T-helper 2 cell treated with Interferon-gamma antibody and Interleukin-4, amounts not matched to agents 100 ng/mL and 5 ng/mL, for 36 hours (primary cell): ENCODE data around the gene PTTG1IP2. TPM values are rescaled to one million over a fixed set of nuclear protein-coding genes. Genes with fewer than 3 reads are reported as not detected.
"Not testable (repeated sequence)": the region's sequence is repeated elsewhere in the genome, so short reads cannot be mapped to it uniquely, and the experiment has no call there.

Source experiments
- intact Hi-C: fragments of 100-400 bp; cut with micrococcal nuclease; formaldehyde crosslinking; loops from one replicate; pipeline ENCODE4 v1.15.1; 2023
- total RNA-seq: library from RNA; stranded (reverse); gene quantifications from 2 replicates; pipeline ENCODE4 v1.2.3, GENCODE V29; 2022

PTTG1IP2 gene
- not detected in 2 replicates for total RNA-seq

DNA sequence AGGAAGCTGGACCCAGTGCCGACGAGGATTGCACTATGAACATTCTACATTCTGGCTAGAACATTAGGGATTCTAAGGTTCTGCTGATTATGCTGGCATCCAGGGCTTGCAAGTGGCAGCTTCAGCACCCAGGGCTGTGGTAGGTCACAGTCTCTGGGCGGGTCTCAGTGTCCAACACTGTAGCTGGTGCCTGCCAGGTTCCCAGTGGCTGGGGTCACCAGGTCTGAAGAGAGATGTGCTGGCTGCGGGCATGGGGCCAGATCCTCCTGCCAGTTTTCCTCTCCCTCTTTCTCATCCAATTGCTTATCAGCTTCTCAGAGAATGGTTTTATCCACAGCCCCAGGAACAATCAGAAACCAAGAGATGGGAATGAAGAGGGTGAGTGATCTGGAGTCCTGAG lies at the start of gene PTTG1IP2:
Gene PTTG1IP2 (plus strand): TSS at position 86 of the 400 bp plus-strand sequence. CDS start 148 bp downstream, at position 234.
- intact Hi-C loops: no loop called here

DNA sequence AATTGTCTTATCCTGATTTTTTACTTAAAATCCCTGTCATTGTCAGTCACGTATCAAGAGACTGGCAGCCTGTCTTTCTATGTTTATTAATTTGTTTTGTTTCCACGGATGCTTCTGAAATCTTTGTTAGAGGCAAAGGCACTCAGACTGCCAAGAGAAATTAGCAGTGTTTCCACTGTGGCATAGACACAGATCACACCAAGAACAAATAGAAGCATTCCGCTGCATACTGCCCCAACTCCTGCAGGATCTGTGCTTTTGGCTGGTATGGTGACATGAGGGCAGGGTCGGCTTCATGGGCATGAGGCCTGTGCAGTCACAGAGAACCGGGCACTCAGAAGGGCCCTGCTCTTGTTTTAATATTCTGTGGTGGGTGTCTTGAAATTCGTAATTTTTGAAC lies 47.8 kb upstream of the PTTG1IP2 start:
- intact Hi-C loops: no loop called here

DNA sequence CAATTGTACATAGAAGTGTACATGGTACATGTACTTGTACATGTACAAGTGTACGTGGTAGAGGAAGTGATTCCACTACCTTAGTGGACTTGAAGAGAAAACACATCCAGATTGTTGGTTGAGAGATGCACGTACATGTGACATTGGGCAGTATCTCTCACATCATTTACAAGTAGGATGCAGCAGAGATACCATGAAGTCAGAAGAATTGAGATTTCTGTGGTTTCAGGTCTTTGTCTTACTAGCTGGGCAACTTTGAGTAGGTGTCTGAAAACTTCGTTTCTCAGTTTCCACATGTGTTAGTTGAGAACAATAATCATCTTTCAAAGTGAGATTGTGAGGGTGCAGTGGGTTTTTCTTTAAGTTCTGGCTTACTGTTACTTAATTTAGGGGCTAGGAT lies 44.7 kb upstream of the PTTG1IP2 start:
- intact Hi-C loops: loop anchor here (5.0 kb wide), 3 partner anchors 177 to 1877 kb away; partner anchors contain the start of gene CFAP69

DNA sequence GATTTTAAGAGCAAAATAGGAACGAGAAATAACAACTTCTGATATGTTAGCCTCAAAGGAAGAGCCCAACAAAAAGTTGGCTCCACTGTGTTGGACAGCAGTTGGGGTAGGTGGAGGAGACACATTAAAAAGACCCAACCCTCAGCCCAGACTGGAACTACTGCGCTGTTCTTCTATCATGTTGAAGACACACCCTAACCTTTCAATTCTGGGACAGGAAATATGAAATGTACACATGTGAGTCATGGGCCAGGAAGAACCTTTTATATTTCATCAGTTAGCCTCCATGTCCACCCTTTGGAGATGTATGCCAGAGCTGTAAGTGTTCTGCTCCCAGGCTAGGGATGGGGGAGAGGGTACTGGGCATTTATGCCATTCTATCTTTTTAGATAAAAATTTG lies 44.1 kb upstream of the PTTG1IP2 start:
- intact Hi-C loops: loop anchor here (5.0 kb wide), 3 partner anchors 178 to 1878 kb away; partner anchors contain the start of gene CFAP69

DNA sequence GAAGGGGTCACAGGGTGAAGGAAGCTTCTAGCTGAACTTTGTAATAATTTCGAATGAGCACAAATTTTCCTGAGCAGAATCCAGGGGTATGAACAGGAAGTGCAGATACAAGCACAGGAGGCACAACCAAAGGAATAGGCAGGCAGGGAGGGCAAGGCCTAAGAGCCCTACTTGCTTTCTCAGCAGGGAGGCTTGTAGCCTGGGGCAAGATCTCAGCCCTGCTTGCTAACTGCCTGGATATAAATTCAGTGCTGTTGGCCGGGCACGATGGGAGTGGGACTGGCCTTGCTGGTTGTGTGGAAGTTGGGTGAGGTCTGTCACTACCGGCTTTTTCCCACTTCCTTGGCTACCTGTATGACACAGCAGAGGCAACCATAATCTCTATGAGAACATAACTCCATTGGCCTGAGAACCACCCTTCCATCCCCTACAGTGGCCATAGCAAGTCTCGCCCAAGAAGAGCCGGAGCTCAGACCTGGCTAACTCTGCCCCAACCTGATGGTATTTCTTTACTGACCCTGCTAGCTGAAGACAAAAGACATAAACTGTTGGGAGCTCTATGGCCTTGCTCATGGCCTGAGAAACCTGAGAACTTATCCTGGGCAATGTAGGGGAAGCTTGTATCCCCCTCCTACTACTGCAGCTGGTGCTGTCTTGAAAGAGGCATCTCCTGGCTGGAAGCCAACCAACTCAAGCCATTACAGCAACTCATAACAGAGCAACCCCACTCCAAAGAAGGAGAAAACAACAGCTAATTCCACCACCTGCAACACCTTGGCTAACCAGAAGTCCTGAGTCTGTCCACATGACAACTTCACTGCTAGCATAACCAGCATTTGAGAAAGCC lies 38.6 kb upstream of the PTTG1IP2 start:
- intact Hi-C loops: no loop called here

DNA sequence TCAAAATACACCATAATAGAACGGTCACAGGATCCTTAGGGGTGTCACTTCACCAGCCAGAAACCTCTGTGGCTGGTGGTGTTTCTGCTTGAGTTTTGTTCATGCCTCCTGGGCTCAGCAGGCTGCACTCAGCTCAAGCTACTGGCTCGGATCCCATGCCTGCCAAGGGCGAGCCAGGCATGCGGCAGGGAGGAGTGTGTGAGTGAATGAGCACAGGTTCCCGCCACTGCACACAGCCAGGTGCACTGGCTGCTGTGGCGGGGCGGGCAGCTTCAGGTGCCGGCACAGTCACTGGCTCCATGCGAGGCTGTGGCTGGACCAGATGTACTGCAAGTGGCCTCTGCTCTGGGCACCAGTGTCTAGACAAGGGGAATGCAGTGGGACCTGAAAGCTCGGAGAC lies 36.7 kb upstream of the PTTG1IP2 start:
- intact Hi-C loops: no loop called here

DNA sequence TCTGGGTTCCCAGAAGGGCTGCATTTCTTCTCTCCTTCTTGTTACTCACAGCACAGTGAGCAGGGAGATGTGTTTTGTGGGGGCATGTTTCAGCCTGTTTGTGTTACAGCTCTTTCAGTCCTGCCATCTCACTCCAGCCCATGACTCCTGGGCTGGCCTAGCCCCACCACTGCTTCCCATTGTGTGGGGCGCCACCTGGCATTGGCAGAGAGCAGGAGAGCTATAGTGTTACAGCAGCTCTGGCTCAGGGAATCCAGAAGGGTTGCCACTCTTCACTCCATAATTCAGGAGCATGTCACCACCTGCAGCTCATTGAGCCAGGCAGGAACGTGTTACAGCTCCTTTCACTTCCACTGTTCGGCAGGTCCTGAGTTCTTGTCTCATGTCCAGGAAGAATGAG lies 36.2 kb upstream of the PTTG1IP2 start:
- intact Hi-C loops: no loop called here

DNA sequence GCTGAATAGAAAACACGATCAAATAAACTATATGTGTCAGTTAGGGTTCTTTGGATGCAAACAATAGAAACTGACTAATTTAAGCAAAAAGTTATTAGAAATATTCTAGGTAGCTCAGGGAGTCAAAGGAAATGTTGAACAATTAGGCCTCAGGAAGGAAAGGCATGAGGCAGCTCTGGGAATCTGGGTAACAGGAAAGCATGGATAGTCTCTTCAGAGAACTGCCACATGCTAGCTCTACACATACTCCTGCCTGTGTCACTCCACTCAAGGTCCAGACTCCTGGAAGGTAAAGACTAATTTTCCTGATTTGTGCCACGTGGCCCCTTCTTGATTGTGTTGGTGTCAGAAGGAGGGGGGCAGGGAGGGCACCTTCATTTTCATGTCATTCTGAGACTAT lies 23.8 kb upstream of the PTTG1IP2 start:
- intact Hi-C loops: no loop called here

DNA sequence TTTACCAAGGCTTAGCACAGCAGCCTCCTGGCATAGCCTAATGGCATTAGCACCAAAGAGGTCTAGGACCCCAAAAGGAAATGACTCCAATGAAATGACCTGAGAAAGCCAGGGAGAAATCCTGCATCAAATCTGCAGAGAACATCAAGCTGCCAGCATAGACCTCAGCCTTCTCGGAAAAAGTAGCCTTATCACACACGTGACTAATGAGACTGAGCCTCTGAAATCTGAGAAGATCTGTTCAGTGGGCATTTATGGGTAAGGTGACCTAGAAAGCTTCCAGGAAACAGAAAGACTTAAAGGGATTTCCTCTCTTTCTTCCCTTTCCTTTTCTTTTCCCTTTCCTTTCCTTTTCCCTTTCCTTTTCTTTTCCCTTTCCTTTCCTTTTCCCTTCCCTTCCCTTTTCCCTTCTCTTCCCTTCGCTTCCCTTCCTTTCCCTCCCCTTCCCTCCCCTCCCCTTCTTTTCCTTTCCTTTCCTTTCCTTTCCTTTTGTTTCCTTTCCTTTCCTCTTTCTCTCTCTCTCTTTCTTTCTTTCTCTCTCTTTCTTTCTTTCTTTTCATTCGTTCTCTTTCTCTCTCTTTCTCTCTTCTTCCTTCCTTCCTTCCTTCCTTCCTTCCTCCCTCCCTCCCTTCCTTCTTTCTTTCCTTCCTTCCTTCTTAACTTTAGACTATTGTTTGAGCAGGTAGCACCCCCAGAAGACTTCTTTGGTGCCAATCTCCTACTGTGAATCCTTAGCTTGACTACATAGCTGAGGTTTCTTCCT lies 23.1 kb upstream of the PTTG1IP2 start:
- intact Hi-C loops: no loop called here

DNA sequence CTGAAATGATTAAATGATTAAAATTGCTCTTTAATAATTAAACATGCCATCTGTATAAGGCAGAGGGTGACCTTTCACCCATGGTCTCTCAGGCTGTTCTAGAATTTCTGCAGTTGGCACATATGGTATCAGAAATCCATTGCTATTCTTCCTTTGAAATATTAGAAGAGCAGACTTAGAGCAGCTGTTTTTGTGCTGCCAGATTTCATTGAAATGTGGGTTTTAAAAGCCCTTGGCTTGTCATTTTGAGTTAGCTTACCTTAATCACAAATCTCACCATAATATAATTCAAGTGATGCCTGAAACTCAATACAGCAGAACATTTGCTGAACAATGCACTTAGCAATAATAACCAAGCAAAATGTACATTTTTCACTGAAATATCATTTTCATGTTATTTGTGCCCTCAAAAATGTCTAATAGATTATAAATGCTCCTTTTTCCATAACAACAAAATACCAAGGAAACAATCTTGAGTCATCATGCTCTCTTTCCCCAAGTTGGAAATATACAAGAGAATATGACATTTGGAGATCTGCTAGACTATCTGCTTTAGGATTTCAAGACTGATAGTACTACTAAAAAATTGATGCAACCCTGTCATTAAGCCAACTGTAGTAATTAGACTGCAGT lies 16.1 kb upstream of the PTTG1IP2 start:
- intact Hi-C loops: no loop called here

DNA sequence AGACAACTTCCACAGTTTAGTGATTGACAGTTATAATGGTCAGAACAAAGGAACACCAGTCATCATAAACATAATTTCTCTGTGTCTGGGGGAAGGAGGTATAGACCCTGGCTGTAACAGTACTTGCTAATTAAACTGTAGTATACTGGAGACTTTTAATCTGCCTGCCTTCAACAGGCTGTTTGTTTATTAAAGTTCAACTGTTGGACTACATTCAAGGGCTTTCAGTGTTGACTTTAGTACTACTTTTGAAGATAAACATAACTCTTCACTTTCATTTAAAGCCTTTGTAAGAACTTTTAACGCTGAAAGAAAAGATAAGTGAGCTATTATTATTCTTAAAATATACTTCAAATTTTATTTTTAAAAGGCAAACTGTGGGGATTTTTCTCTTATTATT lies 15.5 kb upstream of the PTTG1IP2 start:
- intact Hi-C loops: no loop called here

DNA sequence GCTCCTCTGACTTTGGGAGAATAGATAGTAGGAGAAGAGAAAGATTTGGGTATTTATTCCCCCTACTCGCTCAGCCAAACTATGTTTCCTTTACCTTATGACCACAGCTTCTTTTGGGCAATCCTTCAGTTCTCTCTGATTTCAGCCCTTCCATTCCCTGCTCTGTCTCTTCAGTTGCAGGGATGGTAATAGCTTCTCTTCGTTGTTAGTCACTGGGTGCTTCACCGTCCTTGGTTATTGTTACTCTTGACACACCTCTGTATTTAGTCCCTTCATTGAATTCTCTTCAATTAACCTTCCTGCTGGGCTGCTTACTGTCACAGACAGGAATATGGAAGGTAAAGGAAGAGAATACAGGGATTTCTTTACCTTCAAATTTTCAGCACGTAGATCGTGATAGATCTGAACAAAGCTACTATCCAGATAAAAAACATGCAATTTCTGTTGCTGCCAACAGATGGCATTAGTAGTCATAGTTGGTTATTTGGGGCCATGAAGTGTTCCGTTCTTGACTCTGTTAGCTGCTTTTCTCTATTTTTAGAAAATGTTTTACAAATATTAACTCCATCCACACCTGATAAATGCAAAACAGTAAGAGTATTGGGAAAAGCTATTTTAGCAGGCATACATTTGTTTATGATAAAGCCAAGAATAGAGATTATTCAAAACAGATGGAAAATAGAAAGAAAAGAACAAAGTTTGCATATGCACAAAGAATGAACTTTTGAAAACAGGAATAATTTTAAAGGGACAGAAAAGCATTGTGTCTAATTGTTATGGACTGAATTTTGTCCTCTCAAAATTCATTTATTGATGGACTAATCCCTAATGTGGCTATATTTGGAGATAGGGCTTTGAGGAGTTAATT lies 14.0 kb upstream of the PTTG1IP2 start:
- intact Hi-C loops: loop anchor here (1.0 kb wide), 1 partner anchor 174 kb away; no protein-coding TSS in a partner anchor

DNA sequence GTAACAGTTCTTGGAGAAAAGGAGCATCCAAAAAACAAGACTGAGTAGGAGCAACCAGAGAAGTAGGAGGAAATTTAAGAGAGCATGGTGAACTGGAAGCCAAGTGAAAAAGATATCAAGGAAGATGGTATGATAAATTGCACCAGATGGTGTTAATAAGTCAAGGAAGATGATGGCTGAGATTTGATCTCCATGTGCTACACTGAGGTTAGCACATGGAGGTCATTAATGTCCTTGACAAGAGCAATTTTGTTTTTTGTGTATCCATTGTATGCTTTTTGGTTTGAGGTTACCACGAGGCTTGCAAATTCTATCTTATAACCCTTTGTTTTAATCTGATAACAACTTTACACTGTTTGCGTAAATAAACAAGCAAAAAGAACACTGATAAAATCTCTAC lies 11.3 kb upstream of the PTTG1IP2 start:
- intact Hi-C loops: no loop called here

DNA sequence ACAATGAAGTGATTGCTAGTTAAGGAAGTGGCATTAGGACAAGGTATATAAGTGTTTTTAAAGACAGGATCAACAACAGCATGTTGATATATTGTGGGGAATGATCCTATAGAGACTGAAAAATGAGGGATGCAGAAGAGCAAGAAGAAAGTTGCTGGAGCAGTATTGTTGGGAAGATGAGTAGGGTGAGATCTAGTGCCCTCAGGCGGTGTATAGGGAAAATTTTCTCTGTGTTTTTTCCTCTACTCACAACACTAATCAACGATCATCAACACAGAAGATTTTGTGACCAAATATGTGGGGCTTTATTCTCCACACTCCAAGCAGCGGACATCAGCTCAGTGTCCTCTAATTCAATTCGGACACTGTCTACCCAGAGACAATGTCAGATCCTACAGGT lies 9.6 kb upstream of the PTTG1IP2 start:
- intact Hi-C loops: no loop called here

DNA sequence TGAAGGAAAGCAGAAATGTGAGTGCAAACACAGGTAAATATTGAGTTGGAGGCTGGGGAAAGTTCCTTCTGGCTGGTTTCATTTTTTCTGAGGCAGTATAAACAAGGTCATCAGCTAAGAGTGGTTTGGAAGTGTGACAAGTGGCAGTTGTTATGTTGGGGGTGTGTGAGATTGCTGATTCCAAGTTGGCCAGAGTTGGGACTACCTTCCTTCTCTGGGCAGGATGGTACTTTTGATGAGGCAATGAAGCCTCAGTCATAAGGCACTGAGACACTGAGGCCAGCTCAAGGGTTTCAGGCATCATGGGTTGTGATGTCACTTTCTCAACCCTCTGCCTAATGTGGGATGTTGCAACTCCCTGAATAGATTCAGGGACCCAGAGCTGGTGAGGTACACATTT lies 8.2 kb upstream of the PTTG1IP2 start:
- intact Hi-C loops: no loop called here

DNA sequence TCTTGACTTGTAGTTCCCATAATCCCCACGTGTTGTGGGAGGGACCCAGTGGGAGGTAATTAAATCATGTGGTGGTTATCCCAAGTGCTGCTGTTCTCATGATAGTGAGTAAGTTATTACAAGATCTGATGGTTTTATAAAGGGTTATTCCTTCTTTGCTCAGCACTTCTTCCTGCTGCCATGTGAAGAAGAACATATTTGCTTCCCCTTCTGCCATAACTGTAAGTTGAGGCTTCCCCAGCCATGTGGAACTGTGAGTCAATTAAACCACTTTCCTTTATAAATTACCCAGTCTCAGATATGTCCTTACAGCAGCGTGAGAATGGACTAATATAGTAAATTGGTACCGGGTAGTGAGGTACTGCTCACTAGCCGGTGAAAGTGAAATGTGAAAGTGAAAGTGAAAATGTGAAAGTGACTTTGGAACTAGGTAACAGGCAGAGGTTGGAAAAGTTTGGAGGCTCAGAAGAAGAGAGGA lies 6.2 kb upstream of the PTTG1IP2 start:
- intact Hi-C loops: not testable (repeated sequence)

DNA sequence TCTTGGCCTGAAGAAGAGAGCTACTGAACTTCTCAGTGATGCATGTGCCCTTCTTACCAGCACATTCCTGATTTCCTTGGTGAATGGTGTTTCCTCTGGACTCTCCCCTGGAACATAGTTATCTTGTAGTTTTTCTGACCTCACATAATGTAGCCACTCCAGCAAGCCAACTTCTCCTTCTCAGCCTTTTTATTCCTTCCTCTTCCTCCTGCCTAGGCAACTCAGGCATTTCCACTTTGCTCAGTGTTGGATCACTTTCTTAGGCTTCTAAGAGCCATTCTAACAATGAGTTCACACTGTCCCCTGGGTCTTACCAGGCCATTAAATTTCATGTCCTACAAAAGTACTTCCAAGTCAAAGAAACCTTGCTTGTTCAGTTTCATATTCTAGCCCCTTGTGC lies 3.6 kb upstream of the PTTG1IP2 start:
- intact Hi-C loops: no loop called here

DNA sequence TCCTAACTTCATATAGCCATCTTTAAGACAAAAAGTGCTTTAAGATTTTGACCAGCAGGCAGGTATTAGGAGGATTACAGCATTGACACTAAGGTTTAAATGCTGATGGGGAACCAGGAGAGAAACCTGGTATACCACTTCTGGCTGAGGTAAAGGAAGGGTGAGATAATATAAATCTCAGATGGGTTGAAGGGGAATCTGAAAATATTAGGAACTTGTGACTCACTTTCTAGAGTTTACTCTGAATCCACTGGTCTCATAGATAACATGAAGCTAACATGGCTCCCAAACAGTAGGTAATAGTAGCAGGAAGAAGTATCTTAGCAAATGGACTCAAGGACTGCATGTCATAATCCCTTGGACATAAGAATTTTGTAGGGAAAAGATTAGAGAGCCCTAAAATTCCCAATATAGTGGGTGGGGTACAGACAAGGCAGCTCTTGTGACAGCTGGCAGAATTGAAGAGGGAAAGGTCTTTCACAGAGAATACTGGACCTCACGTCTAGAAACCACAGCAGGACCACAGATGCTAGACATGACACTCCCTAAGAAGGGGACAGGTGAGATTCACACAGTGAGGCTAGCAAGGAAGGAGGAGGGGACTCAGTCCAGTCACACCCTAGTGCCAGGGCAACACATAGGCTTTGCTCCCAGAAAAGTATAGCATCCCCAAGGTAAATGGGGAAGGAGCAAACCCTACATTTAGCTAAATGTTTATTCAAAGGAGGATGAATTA lies 3.5 kb downstream of the PTTG1IP2 start:
- intact Hi-C loops: no loop called here

DNA sequence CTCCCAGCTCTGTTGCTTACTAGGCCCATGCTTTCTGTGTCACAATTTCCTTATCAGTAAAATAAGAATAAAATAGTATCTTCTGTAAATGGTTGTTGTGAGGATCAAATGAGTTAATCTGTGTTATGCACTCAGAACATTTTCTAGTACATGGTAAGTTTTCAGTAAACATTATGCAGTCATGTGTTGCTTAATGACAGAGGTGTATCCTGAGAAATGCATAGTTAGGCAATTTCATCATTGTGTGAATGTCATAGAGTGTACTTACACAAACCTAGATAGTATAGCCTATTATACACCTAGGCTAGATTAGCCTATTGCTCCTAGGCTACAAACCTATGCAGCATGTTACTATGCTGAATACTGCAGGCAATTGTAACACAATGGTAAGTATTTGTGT lies 4.4 kb downstream of the PTTG1IP2 start:
- intact Hi-C loops: no loop called here
